GM12891 (cell line): ENCODE data around the gene VMP1.

Experiments used
- POLR2A ChIP-seq: IDR thresholded peaks from 2 replicates; pipeline ENCODE4 v1.6.1; 2011; ENCODE audit warnings: low read depth, low read length, control low read depth
- POU2F2 ChIP-seq: IDR thresholded peaks from 2 replicates; pipeline ENCODE4 v1.6.1; 2011; ENCODE audit warnings: low read depth, mild to moderate bottlenecking, control low read depth, low read length, moderate library complexity

- TF ChIP-seq POLR2A = no peak
- no peak for TF ChIP-seq POU2F2
Observed at GRCh38 chr17:59767176-59767575, 59.7 kb downstream of the VMP1 start.
